Activated CD8-positive, alpha-beta memory T cell treated with anti-CD3 and anti-CD28 coated beads, Interleukin-2, amount 10 ng/mL, durations not matched to agents 7 days and 5 days (primary cell): ENCODE measurements around the gene SLC22A17. TPM values are rescaled to one million over a fixed set of nuclear protein-coding genes. Genes with fewer than 3 reads are reported as not detected.

Experiments
- ATAC-seq: fragments of 150-1000 bp; cut with Tn5 transposase; one replicate; pipeline ENCODE4 v1.10.0; 2021; ENCODE audit warnings: moderate library complexity
- CTCF ChIA-PET: fragments of 350-600 bp; sonication (Branson Sonifier 250); formaldehyde crosslinking; loops from one replicate; lab custom pipeline; 2021; ENCODE audit warnings: antibody characterized with exemption; lab: Charles Lee
- DNase-seq: peaks from one replicate; pipeline ENCODE4 v3.0.0-alpha.2; 2020
- H3K27ac Mint-ChIP-seq: one replicate; pipeline ENCODE4 v1.8.0; 2021; ENCODE audit warnings: mild to moderate bottlenecking, mixed read lengths
- H3K27me3 Mint-ChIP-seq: one replicate; pipeline ENCODE4 v1.8.0; 2021; ENCODE audit warnings: mixed read lengths
- H3K36me3 Mint-ChIP-seq: one replicate; pipeline ENCODE4 v1.8.0; 2021; ENCODE audit warnings: mild to moderate bottlenecking, mixed read lengths
- H3K4me1 Mint-ChIP-seq: one replicate; pipeline ENCODE4 v1.8.0; 2021; ENCODE audit warnings: mixed read lengths
- H3K4me3 Mint-ChIP-seq: one replicate; pipeline ENCODE4 v1.8.0; 2021; ENCODE audit warnings: mild to moderate bottlenecking, moderate library complexity, mixed read lengths
- H3K9me3 Mint-ChIP-seq: one replicate; pipeline ENCODE4 v1.8.0; 2022; ENCODE audit warnings: low read depth, mixed read lengths
- total RNA-seq, 2 experiments: library from RNA; stranded (reverse); gene quantifications; one replicate each; pipeline ENCODE4 v1.2.3, GENCODE V29; 2021

SLC22A17 gene
- total RNA-seq, 2 experiments from 2014 or later: 1.7 to 2.8 TPM

- H3K36me3 Mint-ChIP-seq: no peaks in the 10 kb centered on the region
- ATAC-seq (peak; percentile 86), DNase-seq (peak; percentile 71)
- CTCF ChIA-PET: interaction anchor here (0.6 to 3.9 kb wide), 43 partner anchors 9 to 808 kb away, joined by 3 to 37 read pairs (median 4); partner anchors contain the start of genes CEBPE, HOMEZ, PABPN1 and PPP1R3E
- no peak overlapping the region for H3K4me3 Mint-ChIP-seq
- peaks cover 8% of the 10 kb centered on the region for H3K4me1 Mint-ChIP-seq
- H3K9me3 Mint-ChIP-seq: no peaks in the 10 kb centered on the region
- peaks cover 7% of the 10 kb centered on the region for H3K27me3 Mint-ChIP-seq
- H3K27ac Mint-ChIP-seq: no peak overlapping the region
Measured at GRCh38 chr14:23379366-23380196, 26.9 kb upstream of the SLC22A17 start.

GRCh38 chr14:23378612-23379220, 26.0 kb upstream of the SLC22A17 start:
- Mint-ChIP-seq H3K27me3 (peaks cover 7% of the 10 kb centered on the region), H3K4me3 (no peak overlapping the region), H3K36me3 (no peaks in the 10 kb centered on the region), H3K27ac (no peak overlapping the region), H3K4me1 (peaks cover 8% of the 10 kb centered on the region), H3K9me3 (no peaks in the 10 kb centered on the region)
- CTCF ChIA-PET: interaction anchor here (1.0 to 3.9 kb wide), 10 partner anchors 10 to 308 kb away, joined by 3 to 37 read pairs (median 8); partner anchors contain the start of gene PABPN1
- no peak for ATAC-seq
- DNase-seq: no peak

- H3K4me3 Mint-ChIP-seq: no peak overlapping the region
- peaks cover 8% of the 10 kb centered on the region for H3K4me1 Mint-ChIP-seq
- no peaks in the 10 kb centered on the region for H3K9me3 Mint-ChIP-seq
- CTCF ChIA-PET: interaction anchor here (1.3 to 2.8 kb wide), 2 partner anchors 10 to 256 kb away, joined by 3 to 21 read pairs; no protein-coding TSS in a partner anchor
- DNase-seq (no peak), ATAC-seq (no peak)
- peaks cover 7% of the 10 kb centered on the region for H3K27me3 Mint-ChIP-seq
- no peaks in the 10 kb centered on the region for H3K36me3 Mint-ChIP-seq
- no peak overlapping the region for H3K27ac Mint-ChIP-seq
Measured at GRCh38 chr14:23377573-23378563, 25.2 kb upstream of the SLC22A17 start.

- Mint-ChIP-seq H3K27me3 (peaks cover 7% of the 10 kb centered on the region), H3K27ac (no peak overlapping the region), H3K4me3 (no peak overlapping the region), H3K9me3 (no peaks in the 10 kb centered on the region), H3K36me3 (no peaks in the 10 kb centered on the region), H3K4me1 (peaks cover 10% of the 10 kb centered on the region)
- DNase-seq: no peak
- ATAC-seq: no peak
- CTCF ChIA-PET: interaction anchor here (1.3 kb wide), 1 partner anchor 10 kb away, joined by 3 read pairs; no protein-coding TSS in a partner anchor
Measured at GRCh38 chr14:23377198-23377550, 24.5 kb upstream of the SLC22A17 start.

- ATAC-seq: no peak
- DNase-seq: no peak
- no peak within 1 kb of the TSS for H3K4me3 Mint-ChIP-seq
- H3K9me3 Mint-ChIP-seq: no peaks in the 10 kb centered on the region
- peaks cover 4% of the 10 kb centered on the region for H3K27me3 Mint-ChIP-seq
- CTCF ChIA-PET: interaction anchor here (1.3 to 1.4 kb wide), 2 partner anchors 9 to 49 kb away, joined by 3 to 5 read pairs; no protein-coding TSS in a partner anchor
- peaks cover 13% of the 10 kb centered on the region for H3K4me1 Mint-ChIP-seq
- H3K36me3 Mint-ChIP-seq: no peaks in the 10 kb centered on the region
- H3K27ac Mint-ChIP-seq: no peak within 1 kb of the TSS
Measured at GRCh38 chr14:23376482-23377197, 24.0 kb upstream of the SLC22A17 start, which contains the start of gene CMTM5. Gene CMTM5, plus strand, starts transcription at chr14:23377046. Its CDS starts 206 bp downstream, at chr14:23377252.

DNA sequence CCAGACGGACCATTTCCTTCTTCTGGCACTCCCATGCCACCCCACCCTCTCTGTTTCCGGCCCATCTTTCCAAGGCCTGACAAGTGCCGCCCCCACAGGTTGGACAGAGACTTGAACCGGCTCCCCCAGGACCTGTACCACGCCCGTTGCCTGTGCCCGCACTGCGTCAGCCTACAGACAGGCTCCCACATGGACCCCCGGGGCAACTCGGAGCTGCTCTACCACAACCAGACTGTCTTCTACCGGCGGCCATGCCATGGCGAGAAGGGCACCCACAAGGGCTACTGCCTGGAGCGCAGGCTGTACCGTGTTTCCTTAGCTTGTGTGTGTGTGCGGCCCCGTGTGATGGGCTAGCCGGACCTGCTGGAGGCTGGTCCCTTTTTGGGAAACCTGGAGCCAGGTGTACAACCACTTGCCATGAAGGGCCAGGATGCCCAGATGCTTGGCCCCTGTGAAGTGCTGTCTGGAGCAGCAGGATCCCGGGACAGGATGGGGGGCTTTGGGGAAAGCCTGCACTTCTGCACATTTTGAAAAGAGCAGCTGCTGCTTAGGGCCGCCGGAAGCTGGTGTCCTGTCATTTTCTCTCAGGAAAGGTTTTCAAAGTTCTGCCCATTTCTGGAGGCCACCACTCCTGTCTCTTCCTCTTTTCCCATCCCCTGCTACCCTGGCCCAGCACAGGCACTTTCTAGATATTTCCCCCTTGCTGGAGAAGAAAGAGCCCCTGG, 23.0 kb upstream of the SLC22A17 start:
- DNase-seq (no peak), ATAC-seq (no peak)
- no peaks in the 10 kb centered on the region for H3K36me3 Mint-ChIP-seq
- peaks cover 16% of the 10 kb centered on the region for H3K4me1 Mint-ChIP-seq
- H3K9me3 Mint-ChIP-seq: no peaks in the 10 kb centered on the region
- H3K4me3 Mint-ChIP-seq: no peak overlapping the region
- CTCF ChIA-PET: interaction anchor here (1.4 kb wide), 1 partner anchor 48 kb away, joined by 5 read pairs; no protein-coding TSS in a partner anchor
- H3K27ac Mint-ChIP-seq: no peak overlapping the region
- peaks cover 2% of the 10 kb centered on the region for H3K27me3 Mint-ChIP-seq

DNA sequence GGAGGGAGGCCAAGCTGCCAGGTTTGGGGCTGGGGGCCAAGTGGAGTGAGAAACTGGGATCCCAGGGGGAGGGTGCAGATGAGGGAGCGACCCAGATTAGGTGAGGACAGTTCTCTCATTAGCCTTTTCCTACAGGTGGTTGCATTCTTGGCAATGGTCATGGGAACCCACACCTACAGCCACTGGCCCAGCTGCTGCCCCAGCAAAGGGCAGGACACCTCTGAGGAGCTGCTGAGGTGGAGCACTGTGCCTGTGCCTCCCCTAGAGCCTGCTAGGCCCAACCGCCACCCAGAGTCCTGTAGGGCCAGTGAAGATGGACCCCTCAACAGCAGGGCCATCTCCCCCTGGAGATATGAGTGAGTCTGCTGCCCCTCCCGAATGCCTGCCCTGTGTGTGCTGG, 20.4 kb upstream of the SLC22A17 start:
- Mint-ChIP-seq H3K9me3 (no peaks in the 10 kb centered on the region), H3K27me3 (peaks cover 6% of the 10 kb centered on the region), H3K4me3 (no peak overlapping the region), H3K36me3 (no peaks in the 10 kb centered on the region), H3K27ac (no peak overlapping the region), H3K4me1 (peaks cover 11% of the 10 kb centered on the region)
- CTCF ChIA-PET: interaction anchor here (1.2 kb wide), 1 partner anchor 296 kb away, joined by 3 read pairs; no protein-coding TSS in a partner anchor
- no peak for ATAC-seq
- no peak for DNase-seq

DNA sequence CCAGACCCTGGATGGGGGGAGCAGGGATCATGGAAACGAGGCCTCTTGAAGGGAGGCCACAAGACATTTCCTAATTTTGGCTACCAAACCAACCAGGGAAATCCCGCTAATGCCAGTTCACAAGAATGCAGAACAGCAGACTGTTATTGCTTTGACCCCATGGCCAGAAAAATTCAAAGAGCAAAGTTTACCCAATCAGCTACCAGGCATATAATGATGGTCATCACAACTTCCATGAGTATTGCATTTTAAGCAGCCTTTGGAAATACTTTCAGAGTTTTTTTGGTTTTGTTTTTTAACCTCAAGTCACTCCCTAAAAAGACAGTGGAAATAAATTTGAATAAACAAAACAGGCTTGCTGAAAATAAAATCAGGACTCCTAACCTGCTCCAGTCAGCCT, 19.8 kb upstream of the SLC22A17 start, which contains the start of gene IL25:
Gene IL25, plus strand, starts transcription at position 301 of the 400 bp plus-strand sequence.
- Mint-ChIP-seq H3K4me1 (peaks cover 10% of the 10 kb centered on the region), H3K27ac (no peak within 1 kb of the TSS), H3K36me3 (no peaks in the 10 kb centered on the region), H3K9me3 (no peaks in the 10 kb centered on the region), H3K4me3 (no peak within 1 kb of the TSS), H3K27me3 (peaks cover 11% of the 10 kb centered on the region)
- CTCF ChIA-PET: interaction anchor here (1.2 kb wide), 1 partner anchor 295 kb away, joined by 3 read pairs; no protein-coding TSS in a partner anchor
- ATAC-seq (no peak), DNase-seq (no peak)

DNA sequence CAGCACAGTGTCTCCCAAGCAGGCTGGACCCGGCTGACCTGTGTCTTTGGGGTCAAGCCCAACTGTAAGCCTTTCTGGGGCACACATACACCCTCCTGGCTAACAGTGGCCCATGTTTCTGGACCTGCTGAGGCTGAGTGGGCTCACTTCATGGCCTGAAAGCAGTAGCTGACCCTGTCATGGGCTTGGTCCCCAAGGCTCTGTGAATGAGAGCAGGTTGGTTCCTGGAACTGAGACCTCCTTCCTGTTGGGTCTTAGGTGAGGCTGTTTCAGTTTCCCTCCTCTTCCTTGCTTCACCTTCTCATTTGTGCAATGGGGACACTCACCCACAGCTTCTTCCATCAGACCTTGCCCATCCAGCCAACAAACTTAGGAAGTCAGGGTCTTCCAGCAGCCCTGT, 19.2 kb upstream of the SLC22A17 start:
- H3K27ac Mint-ChIP-seq: no peak overlapping the region
- peaks cover 7% of the 10 kb centered on the region for H3K4me1 Mint-ChIP-seq
- H3K9me3 Mint-ChIP-seq: no peaks in the 10 kb centered on the region
- ATAC-seq: peak; percentile 20
- no peaks in the 10 kb centered on the region for H3K36me3 Mint-ChIP-seq
- CTCF ChIA-PET: no interaction called here
- no peak overlapping the region for H3K4me3 Mint-ChIP-seq
- H3K27me3 Mint-ChIP-seq: peaks cover 17% of the 10 kb centered on the region
- DNase-seq: no peak

DNA sequence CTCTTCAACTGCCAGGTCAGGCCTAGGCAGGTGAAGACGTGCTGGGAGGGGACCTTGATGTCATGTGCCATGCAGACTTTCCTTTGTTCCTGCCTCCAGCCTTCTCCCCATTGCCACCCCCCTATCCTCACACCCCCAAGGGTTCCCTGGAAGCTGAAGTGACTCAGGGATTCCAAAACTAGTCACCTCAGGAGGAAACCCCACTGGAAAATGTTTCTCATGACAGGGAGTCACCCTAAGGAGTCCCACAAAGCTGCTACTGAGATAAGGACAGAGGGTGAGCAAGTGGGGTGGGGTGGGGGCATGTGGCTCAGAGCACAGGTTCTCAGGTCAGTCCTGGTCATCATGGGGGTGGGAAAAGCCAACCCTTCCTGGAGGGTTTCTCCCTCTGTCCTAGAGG, 17.5 kb upstream of the SLC22A17 start:
- Mint-ChIP-seq H3K4me3 (no peak overlapping the region), H3K36me3 (no peaks in the 10 kb centered on the region), H3K4me1 (peaks cover 7% of the 10 kb centered on the region), H3K27ac (no peak overlapping the region), H3K27me3 (peaks cover 24% of the 10 kb centered on the region), H3K9me3 (no peaks in the 10 kb centered on the region)
- CTCF ChIA-PET: interaction anchor here (1.3 to 3.4 kb wide), 3 partner anchors 10 to 249 kb away, joined by 4 to 24 read pairs (median 7); no protein-coding TSS in a partner anchor
- DNase-seq: no peak
- ATAC-seq: no peak

DNA sequence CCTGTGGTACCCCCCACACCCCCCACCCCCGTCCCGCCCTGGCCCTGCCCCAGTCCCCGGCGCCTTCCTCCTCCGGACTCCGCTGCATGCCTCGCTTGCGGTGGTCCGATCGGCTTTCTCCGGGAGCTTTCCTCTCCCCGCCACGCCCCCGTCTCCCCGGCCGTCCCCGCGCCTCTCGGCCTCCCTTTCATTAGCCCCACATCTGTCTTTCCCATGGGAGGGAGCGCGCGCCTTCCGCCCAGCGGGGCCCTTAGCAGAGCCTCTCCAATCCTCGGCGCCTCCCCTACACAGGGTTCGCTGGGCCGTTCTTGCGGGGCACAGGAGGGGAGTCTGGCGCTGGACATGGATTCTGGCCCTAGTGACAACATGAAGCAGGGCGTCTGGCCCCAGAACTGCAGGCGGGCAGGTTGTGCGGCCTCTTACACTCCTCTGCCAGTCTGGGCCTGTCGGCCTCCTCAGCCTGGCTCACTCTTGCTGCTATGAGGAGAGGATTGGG, 13.8 kb upstream of the SLC22A17 start:
- H3K36me3 Mint-ChIP-seq: no peaks in the 10 kb centered on the region
- H3K27ac Mint-ChIP-seq: no peak overlapping the region
- no peak for DNase-seq
- CTCF ChIA-PET: interaction anchor here (0.6 to 1.7 kb wide), 2 partner anchors 11 to 183 kb away, joined by 3 read pairs; partner anchors contain the start of genes CMTM5 and SLC7A8
- H3K9me3 Mint-ChIP-seq: no peaks in the 10 kb centered on the region
- no peak for ATAC-seq
- H3K4me1 Mint-ChIP-seq: peaks cover 4% of the 10 kb centered on the region
- no peak overlapping the region for H3K4me3 Mint-ChIP-seq
- H3K27me3 Mint-ChIP-seq: peaks cover 41% of the 10 kb centered on the region
